ENCODE results near the gene CRADD.

GRCh38 chr12:93860668-93861373 lies 183.6 kb downstream of the CRADD start:
- TF ChIP-seq POLR2A (IDR thresholded peaks at IDR 0.05) (no peak), CTCF (IDR thresholded peaks at IDR 0.05 in 4 of 5, conservative IDR thresholded peaks at IDR 0.05 in 1 of 5) (no peak)

Measured in gastrocnemius medialis (tissue), 4 donors.